Adrenal gland (tissue), 12 donors: ENCODE results near the gene PLEKHA6. TPM values are rescaled to one million over a fixed set of nuclear protein-coding genes. Genes with fewer than 3 reads are reported as not detected.

Experiments
- DNase-seq, 7 donors: peaks; one replicate each; pipeline ENCODE4 v3.0.0-alpha.2; 2019 to 2020
- H3K27ac ChIP-seq, 5 donors: fragments of 200-600 bp; sonication (generic) in 4 of 5; 1 replicate in 3 of 5; 2 replicates in 2 of 5; pipeline versions ENCODE4 v1.5.1 to v1.8.0; 2016 to 2020; ENCODE audit warnings: mild to moderate bottlenecking in 1 of 5
- H3K27me3 ChIP-seq: fragments of 200-600 bp; 2 replicates; pipeline ENCODE4 v1.8.0; 2021
- H3K36me3 ChIP-seq, 2 donors: fragments of 200-600 bp; replicated peaks in 1 of 2; 1 replicate in 1 of 2; 2 replicates in 1 of 2; pipeline versions ENCODE4 v1.5.1 to v1.8.0; 2018 to 2022
- H3K4me1 ChIP-seq, 2 donors: fragments of 200-600 bp; replicated peaks in 1 of 2; 1 replicate in 1 of 2; 2 replicates in 1 of 2; pipeline versions ENCODE4 v1.5.1 to v1.8.0; 2018 to 2021
- H3K4me3 ChIP-seq, 4 donors: fragments of 200-600 bp; sonication (generic) in 3 of 4; one replicate each; pipeline ENCODE4 v1.5.1; 2016 to 2018
- H3K9me3 ChIP-seq, 3 donors: fragments of 200-600 bp; sonication (generic) in 1 of 3; replicated peaks in 1 of 3; 1 replicate in 2 of 3; 2 replicates in 1 of 3; pipeline versions ENCODE4 v1.5.1 to v1.8.0; 2016 to 2021
- CTCF ChIP-seq, 6 experiments: fragments of 450-650 bp in 4 of 6; fragments of 200-600 bp in 2 of 6; sonication (generic) in 1 of 6; IDR thresholded peaks; 1 replicate in 5 of 6; 2 replicates in 1 of 6; pipeline versions ENCODE4 v1.5.1 to v1.8.0; 2016 to 2021; ENCODE audit warnings: antibody characterized with exemption in 6 of 6, mild to moderate bottlenecking in 2 of 6, moderate library complexity in 1 of 6
- POLR2A ChIP-seq, 2 donors: fragments of 450-650 bp; IDR thresholded peaks; one replicate each; pipeline ENCODE4 v1.6.1; 2017; ENCODE audit warnings: antibody characterized with exemption in 2 of 2, mild to moderate bottlenecking in 2 of 2, moderate library complexity in 1 of 2
- WGBS, 4 donors: extraction: QIAGEN DNeasy Blood & Tissue Kit in 2 of 4; methylation state at CpG; one replicate each; pipeline versions ENCODE4 v1.1.5 to v1.1.7; 2013 to 2017; 5-methylcytosine and 5-hydroxymethylcytosine counted together
- intact Hi-C, 2 donors: fragments of 100-400 bp; cut with DNase I; formaldehyde crosslinking; loops; one replicate each; pipeline versions ENCODE4 v1.14.1 to v1.15.0; 2022 to 2023
- polyA plus RNA-seq, 3 donors: library from polyadenylated mRNA; stranded (reverse); fragments of 200-250 nt in 2 of 3; fragments of 350-450 nt in 1 of 3; fragmentation: Illumina TruSeq in 1 of 3; extraction: RNeasy Lipid Tissue Mini Kit (QIAGEN cat#74804) in 1 of 3; gene quantifications; one replicate each; pipeline ENCODE4 v1.2.3, GENCODE V29; 2013 to 2014
- total RNA-seq, 9 donors: library from RNA; depleted of rRNA in 4 of 9; stranded (reverse); fragments of >200 nt in 4 of 9; fragments of 120-200 nt in 1 of 9; fragmentation: NEBNext Ultra II Directional in 1 of 9; extraction: Animal tissue kit (Norgen Biotek cat#: 25700) in 1 of 9; gene quantifications; one replicate each; pipeline versions ENCODE4 v1.1.0 to v1.2.4, GENCODE V29; 2013 to 2023
- donor health status: healthy with polysubstance abuse.
- donor health status: Bipolar disorder and iron deficiency.
- donor health status: DM: yes; HTN: yes; CAD: no.
- donor health status: DM: no; HTN: no; CAD: no.
- donor health status: DM: no; HTN: no; CAD: no.
- donor health status: DM: yes; HTN: yes; CAD: no.

Gene PLEKHA6
- total and polyA plus RNA-seq, 12 donors = 2.2 to 13.8 (median 5.1) TPM

- TF ChIP-seq POLR2A (IDR thresholded peaks at IDR 0.05) (no peak), CTCF (IDR thresholded peaks at IDR 0.05) (no peak)
- 78 to 89% (median 82%) methylated on average over 5 of the region's 5 CpGs for WGBS, 4 donors
- intact Hi-C loops = no loop called here
These were observed 183.7 kb downstream of the PLEKHA6 start for GRCh38 chr1:204176049-204176448.

GRCh38 chr1:204174958-204175357 is 184.8 kb downstream of the PLEKHA6 start:
- Histone ChIP-seq H3K36me3 (no peaks in the 10 kb centered on the region), H3K4me3 (no peak overlapping the region), H3K9me3 (no peaks in the 10 kb centered on the region), H3K27me3 (no peaks in the 10 kb centered on the region), H3K27ac (no peak overlapping the region), H3K4me1 (no peaks in the 10 kb centered on the region)
- 73 to 76% (median 75%) methylated on average over 3 of the region's 3 CpGs for WGBS, 4 donors
- DNase-seq = no peak
- intact Hi-C loops = no loop called here
- TF ChIP-seq CTCF (IDR thresholded peaks at IDR 0.05) (no peak), POLR2A (IDR thresholded peaks at IDR 0.05) (no peak)

More at GRCh38 chr1:204176049-204176448, 183.7 kb downstream of the PLEKHA6 start:
- DNase-seq = no peak
- Histone ChIP-seq H3K4me3 (no peak overlapping the region), H3K36me3 (no peaks in the 10 kb centered on the region), H3K27ac (no peak overlapping the region), H3K9me3 (no peaks in the 10 kb centered on the region), H3K4me1 (no peaks in the 10 kb centered on the region), H3K27me3 (no peaks in the 10 kb centered on the region)

- Histone ChIP-seq H3K27me3 (no peaks in the 10 kb centered on the region), H3K4me1 (no peaks in the 10 kb centered on the region), H3K27ac (no peak overlapping the region), H3K9me3 (peaks cover 0 to 4% (median 0%) of the 10 kb centered on the region in 3 donors), H3K36me3 (no peaks in the 10 kb centered on the region), H3K4me3 (no peak overlapping the region)
- no peak for DNase-seq
- TF ChIP-seq CTCF (IDR thresholded peaks at IDR 0.05) (no peak), POLR2A (IDR thresholded peaks at IDR 0.05) (no peak)
- intact Hi-C loops = no loop called here
- 92 to 100% (median 96%) methylated on average over 2 of the region's 2 CpGs for WGBS, 4 donors
These were observed 187.2 kb downstream of the PLEKHA6 start for GRCh38 chr1:204172404-204173029.

GRCh38 chr1:204171751-204172178 is 188.0 kb downstream of the PLEKHA6 start:
- H3K36me3 ChIP-seq = no peaks in the 10 kb centered on the region
- no peak overlapping the region for H3K4me3 ChIP-seq
- intact Hi-C loops = no loop called here
- H3K4me1 ChIP-seq = no peaks in the 10 kb centered on the region
- no peak for TF ChIP-seq POLR2A (IDR thresholded peaks at IDR 0.05)
- no peak overlapping the region for H3K27ac ChIP-seq
- H3K27me3 ChIP-seq = no peaks in the 10 kb centered on the region
- peaks cover 0 to 4% (median 0%) of the 10 kb centered on the region in 3 donors for H3K9me3 ChIP-seq
- 27 to 46% (median 37%) methylated on average over 4 of the region's 4 CpGs for WGBS, 4 donors
- DNase-seq = no peak
